HepG2 (cell line): ENCODE data around the gene ANKS1B. TPM values are rescaled to one million over a fixed set of nuclear protein-coding genes. Genes with fewer than 3 reads are reported as not detected.

Experiments
- ATAC-seq: fragments of 200-7000 bp; cut with Tn5 transposase; 3 replicates; pipeline ENCODE4 v1.9.1; 2020; ENCODE audit warnings: mild to moderate bottlenecking, moderate library complexity
- BruUV-seq: library from RNA; stranded (reverse); fragments of 400-500 nt; replicated peaks from 2 replicates; lab custom pipeline; 2021; lab: Mats Ljungman, UMichigan
- CTCF ChIA-PET: fragments of 300-600 bp; formaldehyde crosslinking; extraction: SDS; loops from one replicate; lab custom pipeline; 2021; ENCODE audit warnings: low total read pairs, inconsistent platforms, low intra/inter-chr PET ratio; lab: Yijun Ruan, JAX
- POLR2A ChIA-PET: fragments of 350-600 bp; sonication (Branson Sonifier 250); formaldehyde crosslinking; loops from one replicate; lab custom pipeline; 2020; ENCODE audit warnings: antibody characterized with exemption, inconsistent platforms; lab: Yijun Ruan, JAX
- DNase-seq: peaks from one replicate; pipeline ENCODE4 v3.0.0-alpha.2; 2015; ENCODE audit warnings: low spot score
- FAIRE-seq: peaks from 3 replicates; lab custom pipeline; 2011; peaks lifted over from hg19 to GRCh38; lab: Jason Lieb, UNC
- H2AFZ ChIP-seq: one replicate; pipeline ENCODE4 v1.6.1; 2011; ENCODE audit warnings: low read length, inconsistent platforms
- H3K27ac ChIP-seq: fragments of 300-600 bp; 3 replicates; pipeline ENCODE4 v1.8.0; 2011; ENCODE audit warnings: mixed run types, mild to moderate bottlenecking, mixed read lengths, low read length, inconsistent platforms; ENCODE audit not compliant: insufficient read depth; ENCODE audit errors: extremely low read length
- H3K27me3 ChIP-seq, 2 experiments: fragments of 200-600 bp in 1 of 2; 2 replicates in 1 of 2; 3 replicates in 1 of 2; pipeline versions ENCODE4 v1.6.0 to v1.8.0; 2011; ENCODE audit warnings: low read length in 2 of 2, mild to moderate bottlenecking in 2 of 2, moderate library complexity in 2 of 2, inconsistent platforms in 1 of 2; ENCODE audit not compliant: insufficient read depth in 2 of 2, control insufficient read depth in 1 of 2
- H3K36me3 ChIP-seq, 2 experiments: fragments of 200-600 bp in 1 of 2; replicated peaks in 1 of 2; 2 replicates in 1 of 2; 3 replicates in 1 of 2; pipeline versions ENCODE4 v1.5.1 to v1.8.0; 2011; ENCODE audit warnings: low read length in 2 of 2, inconsistent platforms in 1 of 2; ENCODE audit not compliant: insufficient read depth in 2 of 2, control insufficient read depth in 1 of 2
- H3K4me1 ChIP-seq: 2 replicates; pipeline ENCODE4 v1.5.1; 2012; ENCODE audit warnings: low read length, inconsistent platforms; ENCODE audit not compliant: insufficient read depth
- H3K4me2 ChIP-seq: 2 replicates; pipeline ENCODE4 v1.6.0; 2011; ENCODE audit warnings: low read depth, low read length, inconsistent platforms
- H3K4me3 ChIP-seq, 3 experiments: fragments of 200-600 bp in 1 of 3; sonication (generic), shearing (Covaris generic) in 1 of 3; replicated peaks in 1 of 3; 2 replicates each; pipeline ENCODE4 v1.5.1; 2011 to 2016; ENCODE audit warnings: low read length in 3 of 3, inconsistent platforms in 2 of 3, low read depth in 2 of 3, mild to moderate bottlenecking in 2 of 3, control low read depth in 1 of 3, mixed read lengths in 1 of 3; ENCODE audit not compliant: insufficient read depth in 1 of 3
- H3K79me2 ChIP-seq: one replicate; pipeline ENCODE4 v1.6.1; 2011; ENCODE audit warnings: low read length, inconsistent platforms; ENCODE audit not compliant: insufficient read depth
- H3K9ac ChIP-seq: 2 replicates; pipeline ENCODE4 v1.6.0; 2011; ENCODE audit warnings: mild to moderate bottlenecking, low read depth, low read length, inconsistent platforms; ENCODE audit not compliant: insufficient read depth
- H3K9me3 ChIP-seq: 2 replicates; pipeline ENCODE4 v1.5.1; 2012; ENCODE audit warnings: mild to moderate bottlenecking, low read length
- H4K20me1 ChIP-seq: 2 replicates; pipeline ENCODE4 v1.6.0; 2011; ENCODE audit warnings: inconsistent platforms, mild to moderate bottlenecking, low read length, moderate library complexity; ENCODE audit not compliant: insufficient read depth
- DR1 ChIP-seq: sonication (generic); formaldehyde crosslinking; IDR thresholded peaks from 2 replicates; pipeline ENCODE4 v1.8.0; 2021; ENCODE audit warnings: mild to moderate bottlenecking, missing genetic modification reagents, inconsistent platforms
- ETV5 ChIP-seq: IDR thresholded peaks from 2 replicates; pipeline ENCODE4 v1.6.1; 2018; ENCODE audit warnings: missing biosample characterization, missing genetic modification reagents, inconsistent platforms, borderline replicate concordance
- FOXK1 ChIP-seq: sonication (generic); formaldehyde crosslinking; IDR thresholded peaks from 2 replicates; pipeline ENCODE4 v1.4.0; 2020; ENCODE audit warnings: low read depth, missing genetic modification reagents, borderline replicate concordance
- HOXA7 ChIP-seq: sonication (generic); formaldehyde crosslinking; IDR thresholded peaks from 2 replicates; pipeline ENCODE4 v1.8.1; 2022; ENCODE audit warnings: mild to moderate bottlenecking, missing genetic modification reagents, moderate library complexity
- KDM3A ChIP-seq: IDR thresholded peaks from 2 replicates; pipeline ENCODE4 v1.6.1; 2018; ENCODE audit warnings: low read depth, missing compliant biosample characterization
- TCF7 ChIP-seq: sonication (generic); IDR thresholded peaks from 2 replicates; pipeline ENCODE4 v1.6.1; 2016; ENCODE audit warnings: antibody characterized with exemption, low read depth
- ZBTB7B ChIP-seq: sonication (generic); formaldehyde crosslinking; IDR thresholded peaks from 2 replicates; pipeline ENCODE4 v1.4.0; 2020; ENCODE audit warnings: missing genetic modification reagents
- ZNF292 ChIP-seq: sonication (generic); formaldehyde crosslinking; IDR thresholded peaks from 2 replicates; pipeline ENCODE4 v1.8.1; 2022; ENCODE audit warnings: mild to moderate bottlenecking, low read depth, missing genetic modification reagents, borderline replicate concordance
- ZNF615 ChIP-seq: sonication (generic); formaldehyde crosslinking; IDR thresholded peaks from 2 replicates; pipeline ENCODE4 v1.5.0; 2020; ENCODE audit warnings: mild to moderate bottlenecking, missing genetic modification reagents, borderline replicate concordance
- ZNF766 ChIP-seq: sonication (generic); formaldehyde crosslinking; IDR thresholded peaks from 2 replicates; pipeline ENCODE4 v1.5.0; 2020; ENCODE audit warnings: missing genetic modification reagents, borderline replicate concordance
- WGBS: methylation state at CpG from one replicate; pipeline ENCODE4 v1.1.6; 2017; ENCODE audit warnings: low lambda C conversion rate; 5-methylcytosine and 5-hydroxymethylcytosine counted together
- in situ Hi-C: cut with HindIII; loops from 2 replicates; pipeline ENCODE4 v1.10.0; 2017; ENCODE audit warnings: low pct_unique_long_range_greater_than_20kb; ENCODE audit not compliant: extremely low pct_ligation_motif_present
- intact Hi-C: fragments of 100-400 bp; cut with micrococcal nuclease; formaldehyde crosslinking; loops from one replicate; pipeline ENCODE4 v1.10.0; 2022; ENCODE audit not compliant: unreplicated experiment
- polyA plus RNA-seq, 8 experiments: library from polyadenylated mRNA; depleted of rRNA in 3 of 8; stranded (reverse) in 7 of 8; unstranded in 1 of 8; fragments of >200 nt; fragmentation: Illumina TruSeq in 4 of 8; extraction: Trizol in 4 of 8; gene quantifications; 2 replicates each; pipeline versions ENCODE4 v1.2.1 to v1.2.3, GENCODE V29; 2011 to 2016; ENCODE audit warnings: low read depth in 4 of 8, missing spikeins in 1 of 8, mixed read lengths in 1 of 8; ENCODE audit not compliant: insufficient read depth in 1 of 8
- total RNA-seq, 5 experiments: library from RNA; depleted of rRNA; stranded (reverse); fragments of >200 nt; fragmentation: Illumina TruSeq; extraction: Trizol; gene quantifications; 2 replicates each; pipeline ENCODE4 v1.2.3, GENCODE V29; 2016; ENCODE audit warnings: low read depth in 1 of 5
- TF ChIP-seq, protein P1 (sequence below): sonication (generic); formaldehyde crosslinking; IDR thresholded peaks from 2 replicates; pipeline ENCODE4 v1.5.1; 2020; ENCODE audit warnings: mild to moderate bottlenecking, moderate library complexity, missing genetic modification reagents

Gene ANKS1B
- total and polyA plus RNA-seq, 2 of the 13 experiments (the other 11 are each of a cell fraction or from before 2014, with no cell fraction given): 0.15 TPM; not detected in 1

DNA sequence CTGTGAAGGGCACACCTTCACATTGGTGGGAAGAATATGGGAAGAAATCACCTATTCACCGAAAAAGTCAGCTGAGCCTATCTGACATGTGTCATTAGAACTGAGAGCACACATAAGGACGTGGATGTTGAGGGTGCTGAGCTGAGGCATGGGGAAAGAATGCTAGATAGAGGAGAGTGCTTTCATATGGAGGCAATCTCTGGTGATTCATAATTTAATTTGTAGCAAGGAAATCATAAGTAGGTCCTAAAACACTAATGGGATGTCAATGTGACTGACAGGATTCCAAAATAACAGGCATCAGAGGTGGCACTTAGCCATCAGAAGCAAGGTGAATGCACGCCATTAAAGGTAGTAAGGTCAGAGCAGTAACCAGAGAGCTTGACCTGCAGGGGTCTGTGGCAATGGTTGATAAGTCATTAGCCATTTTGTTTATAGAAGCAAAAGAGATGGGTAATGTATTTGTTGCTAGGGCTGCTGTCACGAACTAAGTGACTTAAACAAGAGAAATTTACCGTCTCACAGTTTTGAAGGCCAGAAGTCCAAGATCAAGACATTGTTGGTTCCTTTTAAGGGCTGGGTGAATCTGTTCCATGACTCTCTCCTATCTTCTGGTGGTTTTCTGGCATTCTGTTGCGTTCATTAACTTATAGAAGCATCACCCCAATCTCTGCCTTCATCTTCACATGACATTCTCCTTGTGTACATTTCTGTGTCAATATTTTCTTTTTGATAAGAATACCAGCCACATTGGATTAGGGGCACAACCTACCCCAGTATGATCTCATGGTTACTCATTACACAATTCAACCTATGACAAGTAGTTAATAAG, 69.3 kb downstream of the ANKS1B start:
- Histone ChIP-seq H3K79me2 (no peaks in the 10 kb centered on the region), H3K4me2 (no peak overlapping the region), H3K4me1 (no peaks in the 10 kb centered on the region), H3K9me3 (no peaks in the 10 kb centered on the region), H3K27ac (no peak overlapping the region), H3K4me3 (no peak overlapping the region), H3K27me3 (no peaks in the 10 kb centered on the region), H3K36me3 (no peaks in the 10 kb centered on the region), H4K20me1 (no peaks in the 10 kb centered on the region), H2AFZ (no peak overlapping the region), H3K9ac (no peak overlapping the region)
- 10% methylated on average over 6 of the region's 6 CpGs for WGBS
- POLR2A ChIA-PET: no interaction called here
- intact Hi-C loops (no loop called here), in situ Hi-C loops (no loop called here)
- ATAC-seq (no peak), DNase-seq (no peak), FAIRE-seq (no peak)
- CTCF ChIA-PET: no interaction called here
- no TSS peak for BruUV-seq
- TF ChIP-seq DR1 (CRISPR knock-in tag): no peak
- no peak for TF ChIP-seq ZNF766 (CRISPR knock-in tag)
- TF ChIP-seq KDM3A (CRISPR knock-in tag): no peak
- no peak for TF ChIP-seq FOXK1 (CRISPR knock-in tag)
- TF ChIP-seq HOXA7 (CRISPR knock-in tag): no peak
- no peak for TF ChIP-seq ZBTB7B (CRISPR knock-in tag)
- TF ChIP-seq ETV5 (CRISPR knock-in tag): no peak
- TF ChIP-seq ZNF292: no peak

DNA sequence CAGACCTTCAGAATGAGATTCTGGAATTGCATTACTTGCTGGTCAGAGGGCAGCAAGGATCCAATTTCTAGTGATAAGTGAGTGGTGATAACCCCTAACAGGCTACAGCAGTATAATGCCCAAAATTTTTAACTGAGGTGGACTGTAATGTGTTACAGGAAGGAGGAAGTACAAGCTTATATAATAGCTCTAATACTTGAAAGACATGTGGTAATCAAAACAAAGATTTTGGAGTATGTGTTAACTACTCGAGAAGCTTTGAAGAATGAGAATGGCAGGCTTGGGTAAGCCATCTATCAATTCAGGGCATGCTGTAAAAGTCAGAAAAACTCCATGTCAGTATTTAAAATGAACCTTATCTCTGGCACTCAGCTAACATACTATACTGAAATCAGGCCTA, 70.5 kb downstream of the ANKS1B start:
- H3K4me3 ChIP-seq: no peak overlapping the region
- no peak overlapping the region for H3K9ac ChIP-seq
- CTCF ChIA-PET: no interaction called here
- H3K4me2 ChIP-seq: no peak overlapping the region
- H3K9me3 ChIP-seq: no peaks in the 10 kb centered on the region
- ATAC-seq (no peak), FAIRE-seq (no peak), DNase-seq (no peak)
- H3K79me2 ChIP-seq: no peaks in the 10 kb centered on the region
- intact Hi-C loops (no loop called here), in situ Hi-C loops (no loop called here)
- no peak overlapping the region for H3K27ac ChIP-seq
- BruUV-seq: no TSS peak
- POLR2A ChIA-PET: no interaction called here
- WGBS: 0% methylated on average over 1 of the region's 1 CpG
- TF ChIP-seq, protein P1, sequence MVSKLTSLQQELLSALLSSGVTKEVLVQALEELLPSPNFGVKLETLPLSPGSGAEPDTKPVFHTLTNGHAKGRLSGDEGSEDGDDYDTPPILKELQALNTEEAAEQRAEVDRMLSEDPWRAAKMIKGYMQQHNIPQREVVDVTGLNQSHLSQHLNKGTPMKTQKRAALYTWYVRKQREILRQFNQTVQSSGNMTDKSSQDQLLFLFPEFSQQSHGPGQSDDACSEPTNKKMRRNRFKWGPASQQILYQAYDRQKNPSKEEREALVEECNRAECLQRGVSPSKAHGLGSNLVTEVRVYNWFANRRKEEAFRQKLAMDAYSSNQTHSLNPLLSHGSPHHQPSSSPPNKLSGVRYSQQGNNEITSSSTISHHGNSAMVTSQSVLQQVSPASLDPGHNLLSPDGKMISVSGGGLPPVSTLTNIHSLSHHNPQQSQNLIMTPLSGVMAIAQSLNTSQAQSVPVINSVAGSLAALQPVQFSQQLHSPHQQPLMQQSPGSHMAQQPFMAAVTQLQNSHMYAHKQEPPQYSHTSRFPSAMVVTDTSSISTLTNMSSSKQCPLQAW (CRISPR knock-in tag): no peak
- TF ChIP-seq ZNF615 (CRISPR knock-in tag) (no peak), TCF7 (no peak)
- no peaks in the 10 kb centered on the region for H4K20me1 ChIP-seq
- H2AFZ ChIP-seq: no peak overlapping the region
- H3K36me3 ChIP-seq: no peaks in the 10 kb centered on the region
- H3K27me3 ChIP-seq: no peaks in the 10 kb centered on the region
- H3K4me1 ChIP-seq: no peaks in the 10 kb centered on the region
